Measurements from ENCODE around the gene MTM1. TPM values are rescaled to one million over a fixed set of nuclear protein-coding genes. Genes with fewer than 3 reads are reported as not detected.

MTM1 gene
- polyA plus RNA-seq, 2 of the 4 experiments (the other 2 are of a cell fraction) = 8.5 to 9.0 TPM

DNA sequence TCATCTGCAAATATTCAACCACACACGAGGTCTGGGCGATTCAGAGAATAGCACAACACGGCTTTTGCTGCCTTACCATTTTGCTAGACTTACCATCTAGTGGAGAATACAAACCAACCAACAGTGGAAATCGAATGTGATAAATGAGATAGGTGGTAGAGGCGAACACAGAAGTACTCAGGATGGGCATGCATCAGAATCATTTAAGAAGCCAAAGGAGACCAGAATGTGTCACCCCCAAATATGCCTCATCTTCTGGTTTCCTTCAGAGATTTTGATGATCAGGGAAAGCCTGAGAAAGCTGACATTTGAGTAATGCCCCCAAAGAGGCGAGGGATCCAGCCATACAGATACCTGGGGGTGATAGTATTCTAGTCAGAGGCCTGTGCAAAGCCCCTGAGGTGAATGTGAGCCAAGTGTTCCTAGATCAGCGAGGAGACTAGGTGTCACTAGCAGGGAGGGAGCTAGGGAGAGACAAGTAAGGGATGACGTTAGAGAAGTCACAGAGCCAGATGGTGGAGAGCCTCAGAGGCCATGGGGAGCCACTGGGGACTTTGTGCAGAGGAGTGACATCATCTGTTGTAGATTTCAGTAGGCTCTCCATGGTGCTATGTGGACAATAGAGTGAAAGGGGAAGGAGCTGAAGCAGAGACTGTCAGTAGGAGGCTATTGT is 126.5 kb downstream of the MTM1 start:
- H3K4me3 ChIP-seq = no peak overlapping the region; the same call in 2 of the 3 replicates

DNA sequence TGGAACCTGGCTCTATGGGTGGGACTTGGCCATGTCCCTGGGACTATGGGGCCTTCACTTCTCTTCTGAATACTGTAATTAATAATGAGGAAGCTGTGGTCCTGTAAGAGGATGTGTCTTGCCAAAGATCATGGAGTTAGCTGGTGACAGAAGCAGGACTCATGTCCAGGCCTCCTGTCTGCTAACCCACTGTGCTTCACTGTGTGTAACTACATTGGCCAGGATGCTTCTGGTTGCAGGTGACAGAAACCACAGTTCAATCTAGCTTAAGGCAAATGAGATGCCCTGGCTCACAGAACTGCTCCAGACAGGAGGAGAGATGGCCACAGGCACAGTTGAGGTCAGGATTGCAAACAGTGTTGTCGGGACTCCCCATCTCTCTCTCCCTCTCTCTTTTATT is 127.9 kb downstream of the MTM1 start:
- no peak overlapping the region for H3K27ac ChIP-seq
- DNase-seq (ENCODE audit: low read depth in 1 of 2, low spot score in 1 of 2) (no peak), FAIRE-seq (no peak), ATAC-seq (no peak)
- H3K4me3 ChIP-seq = no peak overlapping the region
- POLR2A ChIA-PET = interaction anchor here (0.7 kb wide), 1 partner anchor 758 kb away, joined by 7 read pairs; no protein-coding TSS in a partner anchor
- H3K9me3 ChIP-seq = peaks cover under 1% of the 10 kb centered on the region; the same call in 1 of the 3 replicates
- TF ChIP-seq PHF8 (IDR thresholded peaks at IDR 0.05; ENCODE audit: borderline replicate concordance, low read depth) = no peak
- no peak for TF ChIP-seq MAFK (IDR thresholded peaks at IDR 0.05; ENCODE audit: partially characterized antibody)
- no peak for TF ChIP-seq FOXS1 (CRISPR knock-in tag; IDR thresholded peaks at IDR 0.05)
- no peak for TF ChIP-seq HOXB5 (CRISPR knock-in tag; IDR thresholded peaks at IDR 0.05)
- TF ChIP-seq NPAS2 (CRISPR knock-in tag; IDR thresholded peaks at IDR 0.05; ENCODE audit: borderline replicate concordance) = no peak
- TF ChIP-seq JUN (IDR thresholded peaks at IDR 0.05) = no peak
- TF ChIP-seq SREBF2 (IDR thresholded peaks at IDR 0.05) = no peak
- TF ChIP-seq, protein P1, sequence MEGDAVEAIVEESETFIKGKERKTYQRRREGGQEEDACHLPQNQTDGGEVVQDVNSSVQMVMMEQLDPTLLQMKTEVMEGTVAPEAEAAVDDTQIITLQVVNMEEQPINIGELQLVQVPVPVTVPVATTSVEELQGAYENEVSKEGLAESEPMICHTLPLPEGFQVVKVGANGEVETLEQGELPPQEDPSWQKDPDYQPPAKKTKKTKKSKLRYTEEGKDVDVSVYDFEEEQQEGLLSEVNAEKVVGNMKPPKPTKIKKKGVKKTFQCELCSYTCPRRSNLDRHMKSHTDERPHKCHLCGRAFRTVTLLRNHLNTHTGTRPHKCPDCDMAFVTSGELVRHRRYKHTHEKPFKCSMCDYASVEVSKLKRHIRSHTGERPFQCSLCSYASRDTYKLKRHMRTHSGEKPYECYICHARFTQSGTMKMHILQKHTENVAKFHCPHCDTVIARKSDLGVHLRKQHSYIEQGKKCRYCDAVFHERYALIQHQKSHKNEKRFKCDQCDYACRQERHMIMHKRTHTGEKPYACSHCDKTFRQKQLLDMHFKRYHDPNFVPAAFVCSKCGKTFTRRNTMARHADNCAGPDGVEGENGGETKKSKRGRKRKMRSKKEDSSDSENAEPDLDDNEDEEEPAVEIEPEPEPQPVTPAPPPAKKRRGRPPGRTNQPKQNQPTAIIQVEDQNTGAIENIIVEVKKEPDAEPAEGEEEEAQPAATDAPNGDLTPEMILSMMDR (IDR thresholded peaks at IDR 0.05) = no peak
- TF ChIP-seq MAZ (IDR thresholded peaks at IDR 0.05; ENCODE audit: borderline replicate concordance, low read depth, low read length) = no peak
- TF ChIP-seq KDM5A (IDR thresholded peaks at IDR 0.05) = no peak
- no peak for TF ChIP-seq NFE2L2 (conservative IDR thresholded peaks at IDR 0.05; ENCODE audit: low read length)
- no peak for TF ChIP-seq EHF (CRISPR knock-in tag; IDR thresholded peaks at IDR 0.05)
- TF ChIP-seq, protein P2, sequence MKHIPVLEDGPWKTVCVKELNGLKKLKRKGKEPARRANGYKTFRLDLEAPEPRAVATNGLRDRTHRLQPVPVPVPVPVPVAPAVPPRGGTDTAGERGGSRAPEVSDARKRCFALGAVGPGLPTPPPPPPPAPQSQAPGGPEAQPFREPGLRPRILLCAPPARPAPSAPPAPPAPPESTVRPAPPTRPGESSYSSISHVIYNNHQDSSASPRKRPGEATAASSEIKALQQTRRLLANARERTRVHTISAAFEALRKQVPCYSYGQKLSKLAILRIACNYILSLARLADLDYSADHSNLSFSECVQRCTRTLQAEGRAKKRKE (CRISPR knock-in tag; IDR thresholded peaks at IDR 0.05; ENCODE audit: low read depth) = no peak
- no peak overlapping the region for H3K4me2 ChIP-seq
- H3K4me1 ChIP-seq = peaks cover 10% of the 10 kb centered on the region; the same call in 1 of the 3 replicates
- WGBS (ENCODE audit: missing lambda C conversion rate) = 88% methylated on average over 1 of the region's 1 CpG
- CTCF ChIA-PET = interaction anchor here (0.8 to 0.9 kb wide), 2 partner anchors 10 to 23 kb away, joined by 3 read pairs; no protein-coding TSS in a partner anchor

More for the DNA sequence above, 126.5 kb downstream of the MTM1 start:
- DNase-seq (ENCODE audit: low read depth in 1 of 2, low spot score in 1 of 2) (no peak), ATAC-seq (no peak), FAIRE-seq (no peak)
- CTCF ChIA-PET = interaction anchor here (0.8 to 1.0 kb wide), 2 partner anchors 141 to 745 kb away, joined by 3 read pairs; no protein-coding TSS in a partner anchor
- peaks cover 10% of the 10 kb centered on the region; the same call in 1 of the 3 replicates for H3K4me1 ChIP-seq
- POLR2A ChIA-PET = no interaction called here
- H3K4me2 ChIP-seq = peak overlapping the region; percentile 87; the same call in 2 of the 3 replicates
- WGBS (ENCODE audit: missing lambda C conversion rate) = 86% methylated on average over 8 of the region's 8 CpGs
- TF ChIP-seq CHD2 (IDR thresholded peaks at IDR 0.05; ENCODE audit: low read length, partially characterized antibody) (no peak), BHLHE40 (IDR thresholded peaks at IDR 0.05; ENCODE audit: low read depth, low read length) (no peak), MAFK (IDR thresholded peaks at IDR 0.05; ENCODE audit: partially characterized antibody) (no peak), CBX8 (IDR thresholded peaks at IDR 0.05) (no peak), SMC3 (IDR thresholded peaks at IDR 0.05) (no peak), EP300 (IDR thresholded peaks at IDR 0.05) (no peak), FOSB (CRISPR knock-in tag; IDR thresholded peaks at IDR 0.05) (no peak), ESRRA (IDR thresholded peaks at IDR 0.05; ENCODE audit: borderline replicate concordance, low read length) (no peak), POLR2A (IDR thresholded peaks at IDR 0.05; ENCODE audit: low read length) (no peak), GATA3 (IDR thresholded peaks at IDR 0.05; ENCODE audit: borderline replicate concordance) (no peak), RFX5 (IDR thresholded peaks at IDR 0.05) (no peak), CBX2 (IDR thresholded peaks at IDR 0.05; ENCODE audit: borderline replicate concordance, low read depth) (no peak), SREBF2 (IDR thresholded peaks at IDR 0.05) (no peak), RCOR1 (IDR thresholded peaks at IDR 0.05; ENCODE audit: low read depth, low read length) (no peak)
- TF ChIP-seq, protein P3, sequence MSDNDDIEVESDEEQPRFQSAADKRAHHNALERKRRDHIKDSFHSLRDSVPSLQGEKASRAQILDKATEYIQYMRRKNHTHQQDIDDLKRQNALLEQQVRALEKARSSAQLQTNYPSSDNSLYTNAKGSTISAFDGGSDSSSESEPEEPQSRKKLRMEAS (IDR thresholded peaks at IDR 0.05) = no peak
- no peak overlapping the region for H3K27ac ChIP-seq
- H3K9me3 ChIP-seq = peaks cover 12% of the 10 kb centered on the region

All from A549 (cell line).